OCI-LY1 (cell line): ENCODE data around the gene RNF183.

Source experiments
- CTCF ChIP-seq: fragments of 200-600 bp; sonication (generic), shearing (Covaris generic); IDR thresholded peaks from 2 replicates; pipeline ENCODE4 v1.5.1; 2017; ENCODE audit warnings: mild to moderate bottlenecking, antibody characterized with exemption, low read length, moderate library complexity, mixed read lengths
- EZH2 ChIP-seq: fragments of 200-600 bp; sonication (generic), shearing (Covaris generic); IDR thresholded peaks from 2 replicates; pipeline ENCODE4 v1.8.0; 2017; ENCODE audit warnings: borderline replicate concordance, mixed run types, mild to moderate bottlenecking, antibody characterized with exemption, low read length, moderate library complexity, mixed read lengths

GRCh38 chr9:113247640-113248039 lies 55.5 kb downstream of the RNF183 start:
- TF ChIP-seq CTCF (no peak), EZH2 (no peak)
